SK-N-SH (cell line): ENCODE data around the gene RABGAP1L.

ENCODE experiments used
- CTCF ChIP-seq: fragments of 200-600 bp; sonication (generic); IDR thresholded peaks from 2 replicates; pipeline ENCODE4 v1.6.1; 2017; ENCODE audit warnings: antibody characterized with exemption, mild to moderate bottlenecking, moderate library complexity
- EP300 ChIP-seq, 2 experiments: IDR thresholded peaks; 2 replicates each; pipeline versions ENCODE4 v1.4.0 to v1.6.1; 2012; ENCODE audit warnings: borderline replicate concordance in 1 of 2, low read depth in 1 of 2, low read length in 1 of 2
- POLR2AphosphoS5 ChIP-seq: IDR thresholded peaks from 2 replicates; pipeline ENCODE4 v1.6.1; 2012; ENCODE audit warnings: low read depth, low read length
- RFX5 ChIP-seq: IDR thresholded peaks from 2 replicates; pipeline ENCODE4 v1.6.1; 2012; ENCODE audit warnings: mild to moderate bottlenecking, improper control_type of control experiment, low read length
- SMC3 ChIP-seq: IDR thresholded peaks from 2 replicates; pipeline ENCODE4 v1.6.1; 2012; ENCODE audit warnings: low read depth, low read length, improper control_type of control experiment
- USF1 ChIP-seq: IDR thresholded peaks from 2 replicates; pipeline ENCODE4 v1.4.0; 2012; ENCODE audit warnings: low read depth, borderline replicate concordance
- USF2 ChIP-seq: fragments of 150-350 bp; IDR thresholded peaks from 2 replicates; pipeline ENCODE4 v1.6.1; 2017; ENCODE audit warnings: antibody characterized with exemption, low read length, low read depth, borderline replicate concordance
- YY1 ChIP-seq: IDR thresholded peaks from 2 replicates; pipeline ENCODE4 v1.4.0; 2012; ENCODE audit warnings: low read depth, mild to moderate bottlenecking

GRCh38 chr1:174969977-174970376, 810.7 kb downstream of the RABGAP1L start:
- TF ChIP-seq CTCF = no peak
- TF ChIP-seq SMC3 = no peak
- TF ChIP-seq EP300 (IDR thresholded peaks at IDR 0.05; ENCODE audit: borderline replicate concordance in 1 of 2, low read depth in 1 of 2, low read length in 1 of 2) = no peak
- no peak for TF ChIP-seq USF2
- no peak for TF ChIP-seq POLR2AphosphoS5
- TF ChIP-seq YY1 = no peak
- TF ChIP-seq USF1 = no peak
- no peak for TF ChIP-seq RFX5
